Subcutaneous adipose tissue (tissue), 4 donors: Measurements from ENCODE around the gene LENG1. TPM values are rescaled to one million over a fixed set of nuclear protein-coding genes. Genes with fewer than 3 reads are reported as not detected.

Source experiments
- CTCF ChIP-seq: fragments of 450-650 bp; IDR thresholded peaks from one replicate; pipeline ENCODE4 v1.5.1; 2016; ENCODE audit warnings: low read depth, mild to moderate bottlenecking, control low read depth, antibody characterized with exemption, moderate library complexity
- total RNA-seq, 4 donors: library from RNA; depleted of rRNA; stranded (reverse); fragments of >200 nt; gene quantifications; one replicate each; pipeline ENCODE4 v1.1.0, GENCODE V29; 2016

LENG1 gene
- total RNA-seq, 4 donors from 2014 or later, result 2.9 to 12.8 (median 5.2) TPM

- TF ChIP-seq CTCF, result no peak
Measured at GRCh38 chr19:54151362-54152035, 8.0 kb downstream of the LENG1 start.

- TF ChIP-seq CTCF, result no peak
Measured at GRCh38 chr19:54149021-54149812, 10.3 kb downstream of the LENG1 start.

- TF ChIP-seq CTCF, result no peak
Measured at GRCh38 chr19:54148158-54148557, 11.4 kb downstream of the LENG1 start.

DNA sequence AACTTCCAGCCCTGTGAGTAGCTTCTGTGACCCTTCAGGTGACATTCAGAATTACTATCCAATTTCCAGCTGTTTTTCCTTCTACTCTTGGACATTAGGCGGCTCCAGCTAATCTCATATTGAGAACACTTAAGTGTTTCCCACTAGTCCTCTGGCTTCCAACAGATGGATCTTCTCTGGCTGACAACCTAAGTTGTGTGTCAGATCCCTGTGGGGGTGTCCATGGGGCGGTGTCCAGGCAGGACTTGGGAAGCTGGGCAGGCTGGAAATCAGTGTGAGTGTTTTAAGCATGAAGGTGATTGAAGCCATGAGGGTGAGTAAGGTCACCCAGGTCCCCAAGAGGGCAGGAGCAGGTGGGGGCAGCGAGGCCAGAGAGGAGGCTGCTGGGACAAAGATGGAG lies 11.8 kb downstream of the LENG1 start:
- no peak for TF ChIP-seq CTCF

GRCh38 chr19:54145541-54146158 lies 13.9 kb downstream of the LENG1 start:
- TF ChIP-seq CTCF, result no peak

DNA sequence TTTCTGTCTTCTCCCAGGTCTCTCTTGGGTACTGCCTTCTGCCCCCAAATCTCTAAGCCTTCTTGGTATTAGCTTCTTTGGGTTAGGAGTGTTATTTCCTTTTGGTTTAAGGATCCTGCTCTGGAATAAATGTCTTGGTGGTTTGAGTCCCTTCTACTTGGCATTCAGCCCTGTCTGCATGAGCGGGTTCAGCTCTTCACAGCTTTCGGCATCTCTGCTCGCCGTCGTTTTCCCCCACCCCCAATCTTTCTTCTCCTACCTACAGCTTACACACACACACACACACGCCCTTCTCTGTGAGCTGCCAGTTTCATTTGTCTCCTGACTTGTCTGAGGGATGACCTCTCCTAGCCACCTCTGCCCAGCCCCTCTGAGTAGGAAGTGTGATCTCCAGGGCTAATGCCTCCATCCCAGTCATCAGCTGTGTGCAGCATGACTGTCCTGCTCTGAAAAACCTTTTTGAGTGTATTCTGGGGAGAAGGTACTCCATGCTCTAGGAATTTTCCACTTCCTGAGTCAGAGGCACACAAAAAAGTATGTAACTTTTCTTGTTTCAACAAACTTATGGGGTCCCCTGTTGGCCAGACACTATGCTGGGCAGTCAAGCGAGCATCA lies 17.2 kb downstream of the LENG1 start:
- no peak for TF ChIP-seq CTCF

DNA sequence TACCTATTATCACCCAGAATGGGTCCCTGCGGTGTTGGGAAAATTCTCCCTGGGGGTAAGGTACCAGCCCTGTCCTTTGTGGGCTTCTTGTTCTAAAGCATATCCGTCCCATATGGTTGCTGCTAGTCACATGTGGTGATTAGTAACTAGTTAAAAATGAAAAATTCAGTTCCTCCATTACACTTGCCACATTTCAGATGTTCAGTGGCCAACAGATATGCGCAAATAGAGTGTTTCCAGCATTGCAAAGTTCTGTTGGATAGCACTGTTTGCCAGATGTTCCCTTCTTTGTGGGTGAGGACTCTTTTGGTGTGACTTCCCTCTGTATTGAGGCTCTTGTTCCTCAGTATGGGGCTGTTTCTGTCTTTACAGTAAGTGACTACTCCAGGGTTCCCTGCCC lies 18.2 kb downstream of the LENG1 start:
- no peak for TF ChIP-seq CTCF
